ENCODE results near the gene SRRM3. TPM values are rescaled to one million over a fixed set of nuclear protein-coding genes. Genes with fewer than 3 reads are reported as not detected.
"Not testable (repeated sequence)": the region's sequence is repeated elsewhere in the genome, so short reads cannot be mapped to it uniquely, and the experiment has no call there.

SRRM3 gene
- total RNA-seq, 1 donor from 2014 or later = 0.09 TPM

DNA sequence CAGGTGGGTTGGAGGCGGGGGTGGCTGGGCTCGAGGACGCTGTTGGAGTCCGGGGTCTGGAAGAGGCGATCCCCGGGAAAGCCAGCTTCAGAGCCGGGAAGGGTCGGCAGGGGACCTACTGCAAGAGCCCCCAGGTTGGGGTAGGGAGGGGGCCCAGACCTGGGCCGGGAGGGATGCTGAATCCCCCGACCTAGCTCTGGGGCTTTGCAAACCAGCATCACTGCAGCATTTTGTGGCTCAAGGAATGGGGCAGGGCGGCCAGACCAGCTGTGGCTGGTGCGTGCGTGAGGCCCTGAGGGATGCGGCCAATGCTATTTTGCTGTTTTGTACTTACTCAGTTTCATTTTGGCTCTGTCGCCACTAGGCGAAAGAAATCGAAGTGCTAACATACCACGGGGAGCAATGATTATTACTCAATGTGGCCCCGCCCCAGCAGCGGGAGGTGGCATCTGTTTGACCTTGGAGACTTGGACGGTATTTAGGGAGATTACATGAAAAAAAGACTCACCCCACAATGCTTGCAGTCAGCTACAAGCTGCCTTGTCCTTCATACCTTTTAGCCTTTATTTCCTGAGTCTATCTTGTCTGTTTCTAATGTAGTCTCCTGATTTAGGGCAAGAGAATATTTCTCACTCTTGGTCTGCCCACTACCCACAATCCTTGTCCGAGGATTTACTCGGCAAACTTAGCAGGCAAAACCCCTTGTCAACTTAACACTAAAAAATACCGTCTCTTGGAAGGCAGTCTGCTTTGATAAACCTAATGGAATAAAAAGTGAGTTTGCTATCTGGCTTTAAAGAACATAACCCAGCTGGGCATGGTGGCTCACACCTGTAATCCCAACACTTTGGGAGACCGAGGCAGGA lies 117.0 kb downstream of the SRRM3 start:
- H3K4me3 Mint-ChIP-seq = peak overlapping the region; percentile 93
- intact Hi-C loops (cut with micrococcal nuclease) = loop anchor here (1.0 to 5.0 kb wide), 4 partner anchors 27 to 271 kb away; partner anchors contain the start of genes MDH2 and STYXL1
- peak overlapping the region; percentile 100 for H3K27ac Mint-ChIP-seq

GRCh38 chr7:76325092-76325491 lies 123.4 kb downstream of the SRRM3 start:
- H3K27me3 Mint-ChIP-seq = no peaks in the 10 kb centered on the region
- no peaks in the 10 kb centered on the region for H3K9me3 Mint-ChIP-seq
- peaks cover 57% of the 10 kb centered on the region for H3K36me3 Mint-ChIP-seq (ENCODE audit: low read depth)
- H3K4me3 Mint-ChIP-seq = no peak overlapping the region
- intact Hi-C loops (cut with micrococcal nuclease) = no loop called here
- H3K27ac Mint-ChIP-seq = no peak overlapping the region
- no peak for DNase-seq
- H3K4me1 Mint-ChIP-seq = peaks cover 12% of the 10 kb centered on the region

More for the DNA sequence above, 117.0 kb downstream of the SRRM3 start:
- peaks cover 27% of the 10 kb centered on the region for H3K4me1 Mint-ChIP-seq
- H3K36me3 Mint-ChIP-seq (ENCODE audit: low read depth) = peaks cover 14% of the 10 kb centered on the region
- H3K9me3 Mint-ChIP-seq = no peaks in the 10 kb centered on the region
- peak; percentile 91 for DNase-seq
- H3K27me3 Mint-ChIP-seq = no peaks in the 10 kb centered on the region

DNA sequence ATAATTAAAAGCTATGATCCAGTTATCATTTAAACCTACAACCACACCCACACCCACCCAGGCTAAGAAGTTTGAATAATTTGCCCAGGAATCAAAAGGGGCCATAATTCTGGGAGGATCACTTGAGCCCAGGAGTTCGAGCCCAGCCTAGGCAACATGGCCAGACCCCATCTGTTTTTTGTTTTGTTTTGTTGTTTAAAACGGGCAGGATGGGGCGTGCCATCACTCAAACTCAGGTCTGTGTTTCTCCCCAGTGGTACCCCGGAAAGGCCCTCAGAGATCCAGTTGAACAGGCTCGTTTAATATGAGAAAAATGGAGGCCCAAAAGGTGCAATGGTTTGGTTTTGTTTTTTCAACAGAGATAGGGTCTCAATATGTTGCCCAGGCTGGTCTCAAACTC lies 124.1 kb downstream of the SRRM3 start:
- intact Hi-C loops (cut with micrococcal nuclease) = loop anchor here (2.0 kb wide), 1 partner anchor 33 kb away; the partner anchor contains the start of gene YWHAG
- no peak overlapping the region for H3K4me3 Mint-ChIP-seq
- peaks cover 13% of the 10 kb centered on the region for H3K4me1 Mint-ChIP-seq

DNA sequence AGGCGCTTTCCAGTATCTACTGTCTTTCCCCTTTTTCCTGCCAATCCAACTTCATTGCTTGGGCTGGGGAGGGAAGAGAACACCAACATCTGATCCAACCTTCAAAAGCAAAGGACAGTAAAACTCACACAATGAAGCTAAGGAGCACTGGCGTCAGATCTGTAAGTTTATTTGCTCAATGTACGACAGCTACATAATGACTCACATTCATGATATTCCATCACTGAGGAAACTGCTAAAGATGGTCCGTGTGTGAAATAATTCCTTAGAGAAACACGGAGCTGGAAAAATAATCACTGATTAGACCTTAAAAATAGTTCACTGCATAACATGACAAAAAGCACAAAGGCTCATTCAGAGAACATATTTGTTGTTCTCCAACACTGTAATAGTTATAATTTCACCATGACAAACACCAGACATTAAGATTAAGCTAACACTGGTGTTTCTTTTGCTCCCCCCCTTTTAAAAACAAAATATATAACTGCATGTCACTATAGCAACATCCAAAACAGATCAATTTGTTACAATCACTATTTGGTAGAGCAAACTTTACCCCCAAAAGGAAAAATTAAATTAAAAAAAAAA lies 125.0 kb downstream of the SRRM3 start:
- Mint-ChIP-seq H3K9me3 (no peaks in the 10 kb centered on the region), H3K36me3 (ENCODE audit: low read depth) (peaks cover 60% of the 10 kb centered on the region), H3K4me3 (no peak overlapping the region), H3K4me1 (peaks cover 13% of the 10 kb centered on the region), H3K27me3 (no peaks in the 10 kb centered on the region), H3K27ac (no peak overlapping the region)
- intact Hi-C loops (cut with micrococcal nuclease) = loop anchor here (2.0 kb wide), 1 partner anchor 32 kb away; the partner anchor contains the start of gene YWHAG
- no peak for DNase-seq

More for the DNA sequence above, 124.1 kb downstream of the SRRM3 start:
- Mint-ChIP-seq H3K27ac (no peak overlapping the region), H3K9me3 (no peaks in the 10 kb centered on the region), H3K36me3 (ENCODE audit: low read depth) (peaks cover 55% of the 10 kb centered on the region), H3K27me3 (no peaks in the 10 kb centered on the region)
- no peak for DNase-seq

- H3K27ac Mint-ChIP-seq = peak overlapping the region; percentile 49
- no peak for DNase-seq
- H3K4me1 Mint-ChIP-seq = peaks cover 18% of the 10 kb centered on the region
- intact Hi-C loops (cut with micrococcal nuclease) = loop anchor here (2.0 kb wide), 1 partner anchor 31 kb away; the partner anchor contains the start of gene YWHAG
- no peaks in the 10 kb centered on the region for H3K27me3 Mint-ChIP-seq
- no peak overlapping the region for H3K4me3 Mint-ChIP-seq
- peaks cover 60% of the 10 kb centered on the region for H3K36me3 Mint-ChIP-seq (ENCODE audit: low read depth)
- no peaks in the 10 kb centered on the region for H3K9me3 Mint-ChIP-seq
Observed at GRCh38 chr7:76327610-76328009, 125.9 kb downstream of the SRRM3 start.

DNA sequence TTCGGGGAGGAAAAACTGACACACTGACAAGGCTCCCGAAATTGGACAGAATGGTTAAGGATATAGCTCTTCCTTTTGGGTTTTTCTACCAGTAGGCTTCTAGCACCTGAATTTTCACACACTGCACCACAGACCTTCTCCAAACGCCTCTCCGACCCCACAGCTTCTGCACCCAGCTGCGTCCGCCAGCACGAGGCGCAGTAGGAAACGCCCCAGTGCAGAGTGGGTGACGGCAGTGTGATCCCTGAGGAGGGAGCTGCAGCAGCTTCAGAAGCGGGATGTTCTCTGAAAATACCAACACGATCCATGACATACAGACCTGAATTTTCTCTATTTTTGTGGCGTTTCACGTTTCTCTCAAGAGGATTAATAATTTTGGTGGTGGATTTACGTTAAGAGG lies 126.7 kb downstream of the SRRM3 start:
- no peak overlapping the region for H3K27ac Mint-ChIP-seq
- H3K36me3 Mint-ChIP-seq (ENCODE audit: low read depth) = peaks cover 59% of the 10 kb centered on the region
- H3K27me3 Mint-ChIP-seq = no peaks in the 10 kb centered on the region
- no peak for DNase-seq
- intact Hi-C loops (cut with micrococcal nuclease) = no loop called here
- H3K4me1 Mint-ChIP-seq = peaks cover 20% of the 10 kb centered on the region
- H3K9me3 Mint-ChIP-seq = no peaks in the 10 kb centered on the region
- no peak overlapping the region for H3K4me3 Mint-ChIP-seq

DNA sequence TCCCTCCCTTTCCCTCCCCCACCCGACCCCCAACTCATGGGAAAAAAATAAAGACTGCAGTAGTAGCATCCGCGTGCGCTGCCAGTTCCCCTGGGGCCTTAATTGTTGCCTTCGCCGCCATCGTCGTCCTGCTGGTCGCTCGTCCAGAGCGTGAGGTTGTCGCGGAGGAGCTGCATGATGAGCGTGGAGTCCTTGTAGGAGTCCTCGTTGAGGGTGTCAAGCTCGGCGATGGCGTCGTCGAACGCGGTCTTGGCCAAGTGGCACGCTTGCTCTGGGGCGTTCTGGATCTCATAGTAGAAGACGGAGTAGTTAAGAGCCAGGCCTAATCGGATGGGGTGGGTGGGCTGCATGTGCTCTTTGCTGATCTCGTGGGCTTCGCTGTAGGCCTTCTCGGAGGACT lies 127.8 kb downstream of the SRRM3 start:
- Mint-ChIP-seq H3K4me1 (peaks cover 24% of the 10 kb centered on the region), H3K36me3 (ENCODE audit: low read depth) (peaks cover 59% of the 10 kb centered on the region), H3K27ac (no peak overlapping the region), H3K4me3 (no peak overlapping the region), H3K27me3 (no peaks in the 10 kb centered on the region), H3K9me3 (no peaks in the 10 kb centered on the region)
- intact Hi-C loops (cut with micrococcal nuclease) = no loop called here
- DNase-seq = no peak

- intact Hi-C loops (cut with micrococcal nuclease) = no loop called here
Observed at GRCh38 chr7:76330261-76330660, 128.6 kb downstream of the SRRM3 start.

GRCh38 chr7:76330673-76331072 lies 129.0 kb downstream of the SRRM3 start:
- H3K4me3 Mint-ChIP-seq = no peak overlapping the region
- H3K27me3 Mint-ChIP-seq = no peaks in the 10 kb centered on the region
- H3K4me1 Mint-ChIP-seq = peaks cover 24% of the 10 kb centered on the region
- intact Hi-C loops (cut with micrococcal nuclease) = no loop called here
- no peaks in the 10 kb centered on the region for H3K9me3 Mint-ChIP-seq
- no peak overlapping the region for H3K27ac Mint-ChIP-seq
- peaks cover 54% of the 10 kb centered on the region for H3K36me3 Mint-ChIP-seq (ENCODE audit: low read depth)
- DNase-seq = no peak

More at GRCh38 chr7:76330261-76330660, 128.6 kb downstream of the SRRM3 start:
- no peak for DNase-seq
- no peaks in the 10 kb centered on the region for H3K27me3 Mint-ChIP-seq
- H3K4me3 Mint-ChIP-seq = no peak overlapping the region
- H3K27ac Mint-ChIP-seq = no peak overlapping the region
- H3K4me1 Mint-ChIP-seq = peaks cover 24% of the 10 kb centered on the region
- H3K36me3 Mint-ChIP-seq (ENCODE audit: low read depth) = peaks cover 54% of the 10 kb centered on the region
- H3K9me3 Mint-ChIP-seq = no peaks in the 10 kb centered on the region

DNA sequence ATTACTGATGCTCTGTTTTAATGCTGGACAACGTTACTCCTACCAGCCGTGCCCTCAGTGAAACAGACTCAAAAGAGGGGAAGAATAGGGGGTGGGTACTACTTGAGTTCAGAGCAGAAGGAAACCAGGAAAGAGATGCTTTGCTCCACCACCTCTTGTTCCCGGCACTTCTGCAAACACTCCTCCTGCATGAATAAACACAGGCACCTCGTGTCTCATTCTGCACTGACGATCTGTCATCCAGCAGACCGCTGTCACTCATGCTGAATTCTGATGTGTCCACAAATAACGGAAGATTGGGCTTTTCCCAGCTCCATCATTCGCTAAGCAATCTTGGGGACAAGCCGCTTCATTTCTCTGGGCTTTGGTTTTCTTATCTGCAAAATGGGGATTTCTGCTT lies 130.4 kb downstream of the SRRM3 start:
- Mint-ChIP-seq H3K27ac (no peak overlapping the region), H3K4me3 (no peak overlapping the region), H3K27me3 (no peaks in the 10 kb centered on the region), H3K9me3 (no peaks in the 10 kb centered on the region), H3K4me1 (peaks cover 24% of the 10 kb centered on the region), H3K36me3 (ENCODE audit: low read depth) (peaks cover 49% of the 10 kb centered on the region)
- intact Hi-C loops (cut with micrococcal nuclease) = no loop called here
- DNase-seq = no peak

GRCh38 chr7:76333511-76334101 lies 131.9 kb downstream of the SRRM3 start:
- H3K4me3 Mint-ChIP-seq = no peak overlapping the region
- intact Hi-C loops (cut with micrococcal nuclease) = no loop called here
- no peak overlapping the region for H3K27ac Mint-ChIP-seq
- H3K36me3 Mint-ChIP-seq (ENCODE audit: low read depth) = peaks cover 50% of the 10 kb centered on the region
- no peaks in the 10 kb centered on the region for H3K9me3 Mint-ChIP-seq
- H3K27me3 Mint-ChIP-seq = no peaks in the 10 kb centered on the region
- peaks cover 25% of the 10 kb centered on the region for H3K4me1 Mint-ChIP-seq
- DNase-seq = no peak

GRCh38 chr7:76334320-76334967 lies 132.7 kb downstream of the SRRM3 start:
- H3K4me3 Mint-ChIP-seq = no peak overlapping the region
- no peak for DNase-seq
- H3K4me1 Mint-ChIP-seq = peaks cover 25% of the 10 kb centered on the region
- peaks cover 46% of the 10 kb centered on the region for H3K36me3 Mint-ChIP-seq (ENCODE audit: low read depth)
- no peak overlapping the region for H3K27ac Mint-ChIP-seq
- intact Hi-C loops (cut with micrococcal nuclease) = no loop called here
- no peaks in the 10 kb centered on the region for H3K9me3 Mint-ChIP-seq
- no peaks in the 10 kb centered on the region for H3K27me3 Mint-ChIP-seq

DNA sequence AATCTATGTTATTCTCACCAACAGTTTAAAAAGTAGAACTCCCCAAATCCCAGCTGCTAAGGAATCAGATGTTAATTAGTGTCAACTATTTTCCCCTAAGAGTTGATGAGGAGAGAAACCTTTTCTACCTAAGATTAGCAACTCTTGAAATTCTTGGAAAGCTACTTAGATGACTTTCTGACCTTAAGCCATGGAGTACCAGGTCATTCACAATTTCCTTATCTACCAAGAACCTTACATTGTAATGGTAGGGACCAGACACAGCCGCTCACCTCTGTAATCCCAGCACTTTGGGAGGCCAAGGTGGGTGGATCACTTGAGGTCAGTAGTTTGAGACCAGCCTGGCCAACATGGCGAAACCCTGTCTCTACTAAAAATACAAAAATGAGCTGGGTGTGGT lies 133.7 kb downstream of the SRRM3 start:
- H3K27me3 Mint-ChIP-seq; intact Hi-C loops (cut with micrococcal nuclease); H3K4me3 Mint-ChIP-seq; DNase-seq; H3K9me3 Mint-ChIP-seq; H3K27ac Mint-ChIP-seq: not testable (repeated sequence)
- peaks cover 26% of the 10 kb centered on the region for H3K4me1 Mint-ChIP-seq
- H3K36me3 Mint-ChIP-seq (ENCODE audit: low read depth) = peaks cover 48% of the 10 kb centered on the region

All from activated CD4-positive, alpha-beta T cell treated with anti-CD3 and anti-CD28 coated beads, Interleukin-2, amount 10 ng/mL, durations not matched to agents 24 days and 14 days (primary cell).